ENCODE results near the gene IMP3.

GRCh38 chr15:75648156-75649000, 8.4 kb upstream of the IMP3 start:
- TF ChIP-seq NFIC (IDR thresholded peaks at IDR 0.05) (no peak), EP300 (IDR thresholded peaks at IDR 0.05; ENCODE audit: borderline replicate concordance) (no peak), CEBPB (IDR thresholded peaks at IDR 0.05) (no peak), ZBTB7A (IDR thresholded peaks at IDR 0.05; ENCODE audit: low read depth) (no peak; the same call in 1 of the 2 replicates), YY1 (IDR thresholded peaks at IDR 0.05; ENCODE audit: low read depth) (no peak), MAX (IDR thresholded peaks at IDR 0.05) (no peak)
